ENCODE results near the gene GPR62. TPM values are rescaled to one million over a fixed set of nuclear protein-coding genes. Genes with fewer than 3 reads are reported as not detected.

GPR62 gene
- total RNA-seq, 1 experiment from 2014 or later: not detected

DNA sequence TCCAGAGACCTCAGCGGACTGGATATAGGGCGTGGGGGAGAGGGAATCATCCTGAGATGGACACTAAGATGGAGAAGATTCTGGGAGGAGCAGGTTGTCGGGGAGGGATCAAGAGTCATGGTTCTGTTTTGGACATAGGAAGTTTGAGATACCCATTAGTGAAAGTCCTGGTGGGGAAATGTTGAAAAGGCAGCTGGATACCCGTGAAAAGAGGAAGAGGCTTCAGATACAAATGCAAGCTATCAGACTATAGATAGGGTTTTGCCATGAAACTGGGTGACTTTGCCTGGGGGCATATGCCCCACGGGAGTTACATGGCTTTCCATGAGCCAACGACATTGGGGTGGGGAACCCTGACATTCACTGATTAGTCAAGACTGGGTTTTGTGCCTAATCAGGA, 1.1 kb upstream of the GPR62 start:
- H3K9me3 Mint-ChIP-seq (ENCODE audit: unreplicated experiment): no peaks in the 10 kb centered on the region
- no peak overlapping the region for H3K27ac Mint-ChIP-seq (ENCODE audit: unreplicated experiment)
- H3K4me3 ChIP-seq (ENCODE audit: low read depth, low read length): no peak overlapping the region
- peaks cover 2% of the 10 kb centered on the region for H3K27me3 Mint-ChIP-seq (ENCODE audit: insufficient read depth, unreplicated experiment)
- no peaks in the 10 kb centered on the region for H3K4me1 Mint-ChIP-seq (ENCODE audit: low read depth, unreplicated experiment)
- no peaks in the 10 kb centered on the region for H3K36me3 ChIP-seq (ENCODE audit: control insufficient read depth, insufficient read depth, low read length)
- BruUV-seq (replicated peaks): no TSS peak
- H3K36me3 Mint-ChIP-seq (ENCODE audit: insufficient read depth, unreplicated experiment): no peaks in the 10 kb centered on the region
- no peaks in the 10 kb centered on the region for H3K27me3 ChIP-seq (replicated peaks; ENCODE audit: control insufficient read depth, insufficient read depth, low read length)
- no peak for DNase-seq
- ChIA-PET POLR2A (no interaction called here), CTCF (no interaction called here)
- H3K4me1 ChIP-seq: no peaks in the 10 kb centered on the region
- H3K9me3 ChIP-seq: no peaks in the 10 kb centered on the region
- intact Hi-C loops (cut with micrococcal nuclease; ENCODE audit: unreplicated experiment): no loop called here
- no peak overlapping the region for H3K4me3 Mint-ChIP-seq (ENCODE audit: unreplicated experiment)
- TF ChIP-seq, protein P1, sequence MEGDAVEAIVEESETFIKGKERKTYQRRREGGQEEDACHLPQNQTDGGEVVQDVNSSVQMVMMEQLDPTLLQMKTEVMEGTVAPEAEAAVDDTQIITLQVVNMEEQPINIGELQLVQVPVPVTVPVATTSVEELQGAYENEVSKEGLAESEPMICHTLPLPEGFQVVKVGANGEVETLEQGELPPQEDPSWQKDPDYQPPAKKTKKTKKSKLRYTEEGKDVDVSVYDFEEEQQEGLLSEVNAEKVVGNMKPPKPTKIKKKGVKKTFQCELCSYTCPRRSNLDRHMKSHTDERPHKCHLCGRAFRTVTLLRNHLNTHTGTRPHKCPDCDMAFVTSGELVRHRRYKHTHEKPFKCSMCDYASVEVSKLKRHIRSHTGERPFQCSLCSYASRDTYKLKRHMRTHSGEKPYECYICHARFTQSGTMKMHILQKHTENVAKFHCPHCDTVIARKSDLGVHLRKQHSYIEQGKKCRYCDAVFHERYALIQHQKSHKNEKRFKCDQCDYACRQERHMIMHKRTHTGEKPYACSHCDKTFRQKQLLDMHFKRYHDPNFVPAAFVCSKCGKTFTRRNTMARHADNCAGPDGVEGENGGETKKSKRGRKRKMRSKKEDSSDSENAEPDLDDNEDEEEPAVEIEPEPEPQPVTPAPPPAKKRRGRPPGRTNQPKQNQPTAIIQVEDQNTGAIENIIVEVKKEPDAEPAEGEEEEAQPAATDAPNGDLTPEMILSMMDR (IDR thresholded peaks at IDR 0.05; ENCODE audit: insufficient read depth in 1 of 2, low read depth in 1 of 2, low read length in 1 of 2, severe bottlenecking in 1 of 2, unreplicated experiment in 1 of 2): no peak

DNA sequence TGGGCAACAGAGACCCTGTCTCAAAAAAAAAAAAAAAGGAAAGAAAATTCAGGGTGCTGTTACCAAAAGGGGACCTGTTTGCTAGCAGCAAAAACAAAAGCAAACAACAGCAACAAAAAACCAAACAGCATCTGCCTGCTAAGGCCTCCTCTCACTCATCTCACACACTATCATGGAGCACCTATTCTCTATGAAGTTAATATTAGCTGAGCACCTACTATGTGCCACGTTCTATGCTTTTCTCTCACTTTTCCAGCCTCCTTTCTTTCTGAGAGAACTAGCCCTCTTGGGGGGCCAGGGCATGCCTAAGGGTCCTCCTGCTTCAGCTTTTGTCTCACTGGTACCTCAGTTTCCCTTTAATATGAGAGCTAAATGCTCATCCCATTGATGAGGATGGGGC, 468 bp upstream of the GPR62 start:
- intact Hi-C loops (cut with micrococcal nuclease; ENCODE audit: unreplicated experiment): no loop called here
- POLR2A ChIA-PET: no interaction called here
- Histone ChIP-seq H3K27me3 (replicated peaks; ENCODE audit: control insufficient read depth, insufficient read depth, low read length) (no peaks in the 10 kb centered on the region), H3K4me3 (ENCODE audit: low read depth, low read length) (no peak overlapping the region), H3K36me3 (ENCODE audit: control insufficient read depth, insufficient read depth, low read length) (no peaks in the 10 kb centered on the region), H3K9me3 (no peaks in the 10 kb centered on the region), H3K4me1 (no peaks in the 10 kb centered on the region)
- Mint-ChIP-seq H3K4me3 (ENCODE audit: unreplicated experiment) (no peak overlapping the region), H3K27me3 (ENCODE audit: insufficient read depth, unreplicated experiment) (peaks cover 2% of the 10 kb centered on the region), H3K9me3 (ENCODE audit: unreplicated experiment) (no peaks in the 10 kb centered on the region), H3K36me3 (ENCODE audit: insufficient read depth, unreplicated experiment) (no peaks in the 10 kb centered on the region), H3K27ac (ENCODE audit: unreplicated experiment) (no peak overlapping the region), H3K4me1 (ENCODE audit: low read depth, unreplicated experiment) (no peaks in the 10 kb centered on the region)
- TF ChIP-seq, protein P1 (IDR thresholded peaks at IDR 0.05; ENCODE audit: insufficient read depth in 1 of 2, low read depth in 1 of 2, low read length in 1 of 2, severe bottlenecking in 1 of 2, unreplicated experiment in 1 of 2): no peak
- no peak for DNase-seq
- CTCF ChIA-PET: no interaction called here
- no TSS peak for BruUV-seq (replicated peaks)

DNA sequence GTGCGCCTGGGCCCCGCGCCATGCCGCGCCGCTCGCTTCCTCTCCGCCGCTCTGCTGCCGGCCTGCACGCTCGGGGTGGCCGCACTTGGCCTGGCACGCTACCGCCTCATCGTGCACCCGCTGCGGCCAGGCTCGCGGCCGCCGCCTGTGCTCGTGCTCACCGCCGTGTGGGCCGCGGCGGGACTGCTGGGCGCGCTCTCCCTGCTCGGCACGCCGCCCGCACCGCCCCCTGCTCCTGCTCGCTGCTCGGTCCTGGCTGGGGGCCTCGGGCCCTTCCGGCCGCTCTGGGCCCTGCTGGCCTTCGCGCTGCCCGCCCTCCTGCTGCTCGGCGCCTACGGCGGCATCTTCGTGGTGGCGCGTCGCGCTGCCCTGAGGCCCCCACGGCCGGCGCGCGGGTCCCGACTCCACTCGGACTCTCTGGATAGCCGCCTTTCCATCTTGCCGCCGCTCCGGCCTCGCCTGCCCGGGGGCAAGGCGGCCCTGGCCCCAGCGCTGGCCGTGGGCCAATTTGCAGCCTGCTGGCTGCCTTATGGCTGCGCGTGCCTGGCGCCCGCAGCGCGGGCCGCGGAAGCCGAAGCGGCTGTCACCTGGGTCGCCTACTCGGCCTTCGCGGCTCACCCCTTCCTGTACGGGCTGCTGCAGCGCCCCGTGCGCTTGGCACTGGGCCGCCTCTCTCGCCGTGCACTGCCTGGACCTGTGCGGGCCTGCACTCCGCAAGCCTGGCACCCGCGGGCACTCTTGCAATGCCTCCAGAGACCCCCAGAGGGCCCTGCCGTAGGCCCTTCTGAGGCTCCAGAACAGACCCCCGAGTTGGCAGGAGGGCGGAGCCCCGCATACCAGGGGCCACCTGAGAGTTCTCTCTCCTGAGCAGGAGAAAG, 951 bp downstream of the GPR62 start:
- TF ChIP-seq, protein P1 (IDR thresholded peaks at IDR 0.05; ENCODE audit: insufficient read depth in 1 of 2, low read depth in 1 of 2, low read length in 1 of 2, severe bottlenecking in 1 of 2, unreplicated experiment in 1 of 2): no peak
- Mint-ChIP-seq H3K4me1 (ENCODE audit: low read depth, unreplicated experiment) (no peaks in the 10 kb centered on the region), H3K27ac (ENCODE audit: unreplicated experiment) (no peak overlapping the region), H3K9me3 (ENCODE audit: unreplicated experiment) (no peaks in the 10 kb centered on the region), H3K27me3 (ENCODE audit: insufficient read depth, unreplicated experiment) (peaks cover 2% of the 10 kb centered on the region), H3K4me3 (ENCODE audit: unreplicated experiment) (no peak overlapping the region), H3K36me3 (ENCODE audit: insufficient read depth, unreplicated experiment) (no peaks in the 10 kb centered on the region)
- Histone ChIP-seq H3K27me3 (replicated peaks; ENCODE audit: control insufficient read depth, insufficient read depth, low read length) (no peaks in the 10 kb centered on the region), H3K4me1 (no peaks in the 10 kb centered on the region), H3K9me3 (no peaks in the 10 kb centered on the region), H3K4me3 (ENCODE audit: low read depth, low read length) (no peak overlapping the region), H3K36me3 (ENCODE audit: control insufficient read depth, insufficient read depth, low read length) (no peaks in the 10 kb centered on the region)
- DNase-seq: no peak
- no TSS peak for BruUV-seq (replicated peaks)
- intact Hi-C loops (cut with micrococcal nuclease; ENCODE audit: unreplicated experiment): no loop called here
- POLR2A ChIA-PET: no interaction called here
- CTCF ChIA-PET: no interaction called here

All from Caco-2 (cell line).